Measurements from ENCODE around the gene YPEL1.

DNA sequence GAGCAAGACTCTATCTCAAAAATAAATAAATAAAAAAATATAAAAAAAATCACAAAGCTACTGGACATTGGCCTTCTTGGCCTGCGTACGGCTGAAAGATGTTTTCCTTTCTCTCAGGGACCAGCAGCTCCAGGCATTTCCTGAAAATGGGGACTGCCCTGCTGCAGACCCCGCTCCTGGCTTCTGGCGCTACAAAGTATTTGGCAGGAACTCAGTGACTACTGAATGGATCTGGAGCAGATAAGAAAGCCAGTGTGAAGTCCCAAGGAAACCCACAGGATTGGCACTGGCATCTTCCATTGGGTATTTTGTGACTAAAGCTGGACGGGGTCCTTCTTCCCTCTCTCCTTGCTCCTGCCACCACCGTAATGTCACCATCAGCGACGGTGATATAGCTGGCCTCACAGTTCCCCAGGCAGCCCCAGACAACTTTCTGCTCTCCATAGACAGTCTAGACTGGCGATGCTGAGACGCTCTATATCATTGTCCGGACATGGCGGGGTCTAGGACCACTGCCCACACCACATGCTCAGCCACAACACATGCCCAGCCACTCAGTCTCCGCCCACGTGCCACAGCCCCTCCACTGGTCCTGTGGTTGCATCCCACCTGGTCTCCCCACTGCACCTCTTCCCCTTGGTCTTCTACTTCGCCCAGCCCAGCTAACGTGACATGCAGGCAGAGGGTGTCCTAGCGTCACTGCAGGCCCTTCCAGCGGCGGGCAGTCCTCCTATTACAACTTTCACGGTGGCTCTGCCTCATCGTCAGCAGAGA is 22.7 kb upstream of the YPEL1 start:
- TF ChIP-seq GATA3 (IDR thresholded peaks at IDR 0.05; ENCODE audit: low read depth, low read length) (no peak), GATA2 (IDR thresholded peaks at IDR 0.05; ENCODE audit: low read depth, low read length) (no peak)
